Activated CD8-positive, alpha-beta memory T cell treated with anti-CD3 and anti-CD28 coated beads, Interleukin-2, amount 50 U/mL, for 1 hour (primary cell): ENCODE data around the gene SLC47A2.
A peak's percentile ranks its signal among the peaks of the same experiment; 100 is the strongest.

Experiments
- DNase-seq: peaks from one replicate; pipeline ENCODE4 v3.0.0-alpha.2; 2020; ENCODE audit errors: extremely low read depth

SLC47A2 gene

DNA sequence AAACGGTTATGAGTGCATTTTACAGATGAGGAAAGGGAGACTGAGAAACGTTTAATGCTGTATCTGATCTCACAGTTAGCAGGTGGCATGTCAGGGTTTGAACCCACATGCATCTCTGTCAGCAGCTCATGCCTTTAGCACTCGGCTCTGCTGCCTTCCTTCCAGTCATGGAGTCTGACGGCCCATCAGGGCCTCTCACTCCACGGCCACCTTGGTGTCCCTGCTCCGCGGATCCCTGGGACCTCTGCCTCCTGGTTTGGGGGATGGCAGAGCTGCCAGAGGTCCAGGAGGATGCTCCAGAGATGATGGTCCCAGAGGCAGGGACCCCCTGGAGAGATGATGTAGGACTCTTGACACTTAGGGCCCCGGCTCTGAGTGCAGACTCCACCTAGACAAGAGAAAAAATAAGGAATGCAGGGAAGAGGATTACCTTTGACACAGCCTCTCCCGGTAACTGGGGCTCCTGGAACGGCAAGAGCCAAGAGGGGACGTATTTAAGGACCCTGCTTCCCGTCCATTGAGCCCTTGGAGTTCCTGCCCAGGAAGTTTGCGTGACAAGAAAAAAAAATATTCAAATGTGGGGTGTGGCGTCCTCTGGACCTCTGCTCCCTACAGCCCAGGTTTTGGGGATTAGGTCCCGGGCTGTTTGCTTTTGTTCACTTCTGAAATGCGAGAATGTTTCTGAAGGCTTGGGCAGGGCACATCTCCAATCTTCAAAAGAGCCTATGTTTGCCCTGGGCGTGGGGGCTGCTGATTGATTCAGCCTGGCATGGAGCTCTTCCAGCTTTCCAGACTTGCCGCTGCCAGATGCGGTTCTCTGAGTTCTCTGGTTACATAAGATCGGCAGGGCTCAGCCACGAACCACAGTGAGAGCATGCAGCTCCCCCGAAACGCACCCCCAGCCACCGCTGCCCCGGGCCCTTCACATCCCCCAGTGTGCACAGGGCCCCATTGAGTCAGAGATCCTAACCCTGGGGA, 31.7 kb upstream of the SLC47A2 start, which contains the start of gene ALDH3A1:
ALDH3A1 (minus strand) TSS at position 470 of the 978 bp plus-strand sequence. CDS start 3,169 bp downstream, outside the sequence.
- no peak for DNase-seq

DNA sequence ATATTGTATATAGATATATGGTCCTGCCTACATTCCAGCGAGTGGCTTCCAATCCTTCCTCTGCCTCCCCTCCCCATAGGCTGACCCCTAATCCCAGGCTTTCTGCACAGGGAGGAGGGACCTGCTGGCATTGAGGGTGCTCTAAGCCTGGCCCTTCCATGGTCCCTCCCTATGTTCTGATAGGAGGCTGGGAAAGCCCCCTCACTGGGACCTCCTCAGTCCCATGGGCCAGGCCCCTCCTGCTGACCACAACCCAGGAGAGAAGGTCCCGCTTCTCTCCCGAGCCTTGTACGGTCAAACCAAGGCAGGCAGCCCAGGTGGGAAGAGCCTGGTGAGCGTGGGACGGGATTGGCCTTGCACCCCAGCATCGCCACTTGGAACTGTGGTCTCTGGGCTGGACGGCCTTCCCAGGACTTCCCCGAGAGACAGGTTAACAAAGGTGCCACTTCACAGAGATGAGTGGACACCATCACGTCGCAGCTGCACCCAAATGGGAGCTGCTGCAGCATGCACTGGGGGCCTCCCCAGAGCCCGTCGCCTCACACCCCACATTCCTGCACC, 30.9 kb upstream of the SLC47A2 start:
- no peak for DNase-seq

DNA sequence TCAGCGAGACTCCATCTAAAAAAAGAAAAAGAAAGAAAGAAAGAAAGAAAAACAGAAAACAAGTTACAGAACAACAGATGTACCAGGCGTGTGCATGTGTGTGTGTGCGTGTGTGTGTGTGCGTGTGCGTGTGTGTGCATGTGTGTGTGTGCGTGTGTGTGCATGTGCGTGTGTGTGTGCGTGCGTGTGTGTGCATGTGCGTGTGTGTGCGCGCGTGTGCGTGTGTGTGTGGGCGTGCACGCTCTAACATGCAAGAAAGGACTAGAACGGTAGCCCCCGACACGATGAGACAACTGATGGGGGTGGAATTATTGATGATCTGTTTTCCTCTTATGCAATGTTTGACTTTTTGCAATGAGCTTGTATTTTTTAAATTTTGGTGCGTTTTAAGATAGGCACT, 30.1 kb upstream of the SLC47A2 start:
- no peak for DNase-seq

DNA sequence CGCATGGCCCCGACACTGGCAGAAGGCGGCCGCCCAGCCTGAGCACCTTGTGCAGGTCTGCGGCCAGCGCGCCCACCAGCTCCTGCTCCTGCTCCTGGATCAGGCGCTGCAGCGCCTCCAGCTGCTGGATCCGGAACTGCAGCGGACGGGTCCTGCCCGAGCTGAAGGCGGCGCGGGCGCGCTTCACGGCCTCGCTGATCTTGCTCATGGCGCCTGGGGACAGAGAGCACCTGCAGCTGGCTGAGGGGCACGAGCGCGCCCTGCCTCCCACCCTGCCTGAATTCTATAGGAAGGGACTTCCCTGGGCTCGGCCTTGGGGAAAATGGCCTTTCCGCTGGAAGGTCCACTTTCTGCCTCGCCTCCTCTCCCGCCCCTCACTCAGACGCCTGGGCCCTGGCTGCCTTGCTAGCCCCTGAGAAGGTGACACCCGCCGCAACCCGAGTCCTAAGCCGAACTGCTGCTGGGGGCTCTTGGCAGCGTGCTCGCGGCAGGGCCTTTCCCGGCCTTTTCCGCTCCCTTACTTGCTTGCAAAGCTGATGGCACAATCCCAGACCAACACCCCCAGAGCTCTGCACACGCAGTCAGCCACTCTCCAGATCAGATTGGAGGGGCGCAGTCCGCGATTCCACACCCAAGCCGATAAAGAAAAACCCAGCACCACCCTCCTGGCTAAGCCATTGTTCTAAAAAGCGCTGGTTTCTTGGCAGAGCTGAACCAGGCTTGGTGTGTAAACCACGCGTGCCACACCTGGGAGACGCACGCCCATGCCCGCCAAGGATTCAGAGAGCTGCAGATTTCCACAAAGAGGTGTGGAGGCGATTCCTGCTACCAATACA, 28.8 kb upstream of the SLC47A2 start:
- peak; percentile 25 for DNase-seq

DNA sequence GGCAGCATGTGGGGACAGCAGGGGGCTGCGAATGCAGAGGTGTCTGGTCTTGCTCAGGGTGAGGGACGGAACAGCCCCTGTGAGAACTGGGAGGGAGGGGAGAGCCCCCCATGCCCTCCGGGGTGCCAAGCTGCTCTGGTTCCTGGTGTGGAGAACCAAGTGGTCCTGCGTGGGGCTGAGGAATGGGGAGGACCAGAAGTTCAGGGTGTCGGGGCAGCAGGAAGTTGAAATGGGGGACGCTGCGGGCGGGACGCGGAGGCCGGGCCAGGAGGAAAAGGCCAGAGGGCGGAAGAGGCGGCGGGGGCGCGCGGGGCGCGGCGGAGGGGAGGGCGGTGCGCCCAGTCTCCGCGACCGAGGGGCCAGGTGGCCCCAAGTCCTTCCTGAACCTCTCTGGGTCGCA, 28.1 kb upstream of the SLC47A2 start:
- DNase-seq, result no peak

DNA sequence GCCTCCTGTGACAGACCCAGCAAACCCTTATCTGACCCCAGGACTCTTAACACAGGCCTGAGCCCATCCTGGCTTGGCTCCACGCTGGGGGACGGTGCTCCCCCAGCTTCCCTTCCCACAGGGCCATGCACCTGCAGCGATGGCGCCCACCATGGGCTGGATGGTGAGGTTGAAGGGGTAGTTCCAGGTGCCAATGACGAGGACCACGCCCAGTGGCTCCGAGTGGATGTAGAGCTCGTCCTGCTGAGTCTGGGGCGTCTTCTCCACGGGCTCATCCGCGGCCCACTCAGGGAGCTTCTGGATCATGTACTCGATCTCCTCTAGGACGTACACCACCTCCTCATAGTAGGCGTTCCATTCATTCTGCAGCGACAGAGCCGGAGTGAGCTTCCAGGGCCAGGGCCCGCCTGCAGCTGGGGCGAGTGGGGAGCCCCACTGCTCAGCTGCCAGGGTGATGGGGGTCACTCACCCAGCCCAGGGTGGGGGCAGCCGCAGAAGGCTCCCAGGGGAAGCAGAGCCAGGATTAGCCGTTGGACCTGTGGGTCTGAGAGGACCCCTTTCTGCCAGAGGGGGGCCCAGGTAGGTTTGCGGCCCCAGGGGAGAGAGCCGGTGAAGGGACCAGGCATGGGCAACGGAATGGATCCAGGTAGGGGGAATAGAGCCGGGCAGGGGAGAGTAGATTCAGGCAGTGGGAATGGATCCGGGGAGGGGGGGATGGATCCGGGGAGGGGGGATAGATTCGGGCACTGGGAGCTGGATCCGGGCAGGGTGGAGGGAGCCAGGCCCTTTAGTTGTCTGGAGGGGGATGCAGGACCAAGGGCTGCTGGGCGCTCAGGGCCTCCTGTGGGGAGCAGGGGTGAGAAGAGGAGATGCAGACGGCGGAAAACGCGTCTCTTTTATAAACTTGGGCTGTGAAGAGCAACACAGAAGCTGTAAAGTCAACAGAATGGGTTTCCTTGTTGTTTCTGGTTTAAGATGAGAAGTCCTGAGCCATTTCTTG, 27.0 kb upstream of the SLC47A2 start:
- no peak for DNase-seq

DNA sequence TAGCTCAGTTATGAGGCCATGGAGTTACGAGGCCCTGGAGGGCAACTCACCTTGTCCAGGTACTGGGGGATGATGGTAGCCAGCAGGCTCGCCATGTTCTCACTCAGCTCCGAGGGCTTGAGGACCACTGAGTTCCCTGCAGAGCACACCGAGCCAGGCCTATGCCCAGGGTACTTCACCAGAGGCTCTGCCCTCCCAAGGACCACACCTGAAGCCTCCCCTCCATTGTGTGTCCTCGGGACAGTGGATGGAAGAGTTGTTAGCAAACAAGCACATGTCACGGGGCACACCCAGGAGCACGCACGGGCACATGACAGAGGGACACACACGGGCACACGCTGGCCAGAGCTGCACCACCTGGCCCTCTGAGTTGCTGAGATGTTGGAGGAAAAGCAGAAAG, 26.1 kb upstream of the SLC47A2 start:
- DNase-seq, result no peak

DNA sequence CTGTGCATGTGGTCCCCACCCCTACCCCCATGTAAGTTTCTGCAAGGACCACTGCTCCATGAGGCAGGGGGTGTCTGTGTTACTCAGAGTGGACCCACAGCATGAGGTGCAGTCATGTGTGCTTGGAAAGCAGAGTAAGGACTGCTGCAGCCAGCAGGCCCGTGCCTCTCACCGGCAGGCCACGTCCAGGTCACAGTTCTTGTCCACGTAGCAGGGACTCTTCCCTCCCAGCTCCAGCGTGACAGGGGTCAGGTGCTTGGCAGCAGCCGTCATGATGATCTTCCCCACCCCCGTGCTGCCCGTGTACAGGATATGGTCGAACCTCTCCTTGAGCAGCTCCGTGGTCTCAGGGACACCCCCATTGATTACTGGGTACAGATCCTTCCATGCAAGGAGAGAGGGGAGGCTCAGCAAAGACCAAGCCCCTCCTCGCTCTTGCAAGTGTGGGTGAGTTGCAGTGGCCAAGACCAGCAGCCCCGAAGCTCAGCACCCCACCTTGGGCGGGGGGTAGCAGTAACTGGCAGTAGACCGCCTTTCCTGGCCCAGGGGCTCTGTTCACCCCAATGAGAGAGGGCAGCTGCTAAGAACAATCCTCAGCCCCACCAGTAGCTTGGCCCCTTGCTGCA, 25.6 kb upstream of the SLC47A2 start:
- DNase-seq, result no peak

DNA sequence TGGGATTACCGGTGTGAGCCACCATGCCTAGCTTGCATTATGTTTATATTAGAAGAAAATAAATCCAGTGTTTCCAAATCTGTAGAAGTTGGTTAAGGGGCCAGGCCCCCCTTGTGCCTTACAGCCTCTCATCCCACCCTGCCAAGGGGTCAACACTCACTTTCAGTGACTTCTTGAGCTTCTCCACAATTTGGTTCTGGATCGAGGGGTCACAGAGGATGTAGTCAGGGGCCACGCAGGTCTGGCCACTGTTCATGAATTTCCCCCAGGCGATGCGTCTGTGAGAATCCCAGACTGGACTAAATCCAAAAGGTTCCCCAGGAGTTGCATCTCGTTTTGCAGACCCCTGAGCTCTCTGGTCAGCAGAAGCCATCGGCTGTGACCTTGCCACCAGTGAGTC, 24.5 kb upstream of the SLC47A2 start:
- no peak for DNase-seq

DNA sequence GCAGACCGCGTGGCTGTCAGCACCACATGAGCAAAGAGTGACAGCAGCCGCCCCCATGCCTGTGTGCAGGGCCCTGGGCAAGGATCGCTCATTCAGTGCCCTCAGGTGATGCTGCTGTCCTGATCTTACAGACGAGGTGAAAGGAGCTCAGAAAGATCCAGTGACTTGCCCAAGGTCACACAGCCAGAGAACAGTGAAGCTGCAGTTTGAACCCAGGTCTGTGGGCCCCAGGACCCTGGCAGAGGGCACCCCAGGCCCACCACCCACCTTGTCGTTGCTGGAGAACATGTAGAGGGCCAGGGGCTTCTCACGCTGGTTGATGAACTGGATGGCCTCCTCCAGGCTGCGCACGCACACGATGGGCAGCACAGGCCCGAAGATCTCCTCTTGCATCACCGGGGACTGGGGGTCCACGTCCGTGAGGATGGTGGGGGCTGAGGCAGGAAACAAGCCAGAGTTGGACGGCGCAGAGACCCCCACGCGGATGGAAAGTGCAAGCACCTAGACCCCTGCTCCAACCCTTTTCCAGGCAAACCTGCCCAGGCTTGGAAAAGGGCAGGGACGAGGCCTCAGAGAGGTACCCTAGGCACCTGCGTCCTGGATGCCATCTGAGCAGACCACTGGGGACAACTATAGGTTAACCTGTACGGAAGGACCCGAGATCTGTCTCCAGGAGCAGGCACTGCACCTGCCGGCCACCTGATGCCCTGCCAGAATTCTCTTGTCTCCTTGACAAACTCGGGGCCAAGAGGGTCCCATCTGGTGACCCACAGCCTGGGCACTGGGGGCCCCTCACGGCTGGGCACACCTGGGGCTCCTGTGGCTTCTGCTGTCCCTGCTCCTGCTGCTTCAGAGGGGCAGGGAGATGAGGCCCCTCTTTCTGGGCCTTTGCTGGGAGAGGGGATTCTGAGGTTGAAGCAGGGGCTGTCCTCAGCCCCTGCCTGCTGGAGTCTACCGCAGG, 23.1 kb upstream of the SLC47A2 start:
- no peak for DNase-seq

DNA sequence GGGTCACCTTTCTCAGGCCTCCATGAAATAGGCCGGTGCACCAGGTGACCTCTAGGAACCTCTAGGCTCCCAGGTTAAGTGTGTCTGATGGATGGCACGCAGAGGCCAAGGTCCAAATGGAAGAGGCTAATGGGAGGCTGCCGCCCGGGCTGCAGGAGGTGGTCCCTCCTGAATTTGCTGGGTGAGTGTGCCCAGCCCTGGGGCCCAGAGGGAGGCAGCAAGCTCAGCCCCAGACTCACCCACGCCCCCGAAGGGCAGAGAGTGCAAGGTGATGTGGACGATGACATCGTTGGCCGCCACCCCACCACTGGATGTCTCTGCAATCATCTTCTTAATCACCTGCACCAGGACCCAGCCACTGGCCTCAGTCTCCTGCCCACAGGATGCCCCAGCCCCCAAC, 22.4 kb upstream of the SLC47A2 start:
- no peak for DNase-seq

DNA sequence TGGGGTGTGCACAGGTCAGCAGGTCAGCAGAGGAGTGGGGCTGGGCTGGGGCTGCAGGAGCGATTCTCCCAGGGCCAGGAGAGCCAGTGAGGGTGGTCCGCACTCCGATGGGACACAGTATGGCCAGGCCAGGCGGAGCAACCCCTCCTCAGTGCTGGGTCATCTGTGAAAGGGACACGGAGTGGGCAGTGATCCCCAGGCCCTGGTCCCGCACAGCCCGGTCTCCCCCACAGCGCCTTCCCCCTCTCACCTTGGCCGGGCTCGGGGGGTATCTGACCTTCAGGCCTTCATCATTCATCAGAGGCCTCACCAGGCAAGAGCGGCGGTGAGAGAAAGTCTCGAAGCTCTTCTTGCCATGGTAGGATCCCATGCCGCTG, 21.7 kb upstream of the SLC47A2 start:
- DNase-seq, result no peak

DNA sequence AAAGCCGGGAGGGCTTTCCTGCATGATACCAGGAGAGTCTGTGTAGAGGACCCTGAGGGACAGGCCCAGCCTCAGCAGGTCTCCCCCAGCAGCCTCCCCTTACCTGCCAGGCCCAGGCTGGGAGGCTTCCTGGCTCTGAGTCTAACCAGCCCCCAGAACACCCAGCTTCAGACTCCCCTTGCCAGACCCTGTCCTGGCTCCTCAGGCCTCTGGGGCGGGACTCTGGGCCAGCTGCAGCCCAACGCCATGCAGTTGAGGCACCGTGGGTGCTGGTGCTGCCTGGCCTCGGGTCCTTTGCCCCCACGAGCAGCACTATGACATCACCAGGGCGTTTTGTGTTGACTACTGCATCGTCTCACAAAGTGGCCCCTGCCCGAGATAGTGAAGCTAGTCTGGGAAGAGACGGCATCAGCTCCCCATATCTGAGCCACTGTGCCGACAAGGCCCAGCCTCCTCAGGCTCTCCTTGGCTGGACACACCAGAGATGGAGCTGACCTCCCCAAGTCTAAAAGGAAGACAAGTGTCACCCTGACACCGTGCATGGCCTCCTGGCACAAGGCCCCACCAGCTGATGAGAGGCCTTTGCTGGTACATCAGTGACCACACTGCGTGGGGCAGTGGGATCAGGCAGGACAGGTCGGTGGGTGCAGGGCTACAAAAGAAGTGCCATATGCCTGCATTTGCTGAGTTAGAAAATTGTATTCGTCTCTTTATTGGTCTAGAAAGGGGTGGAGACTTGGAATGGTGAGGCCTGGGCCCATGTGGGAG, 21.1 kb upstream of the SLC47A2 start:
- no peak for DNase-seq

DNA sequence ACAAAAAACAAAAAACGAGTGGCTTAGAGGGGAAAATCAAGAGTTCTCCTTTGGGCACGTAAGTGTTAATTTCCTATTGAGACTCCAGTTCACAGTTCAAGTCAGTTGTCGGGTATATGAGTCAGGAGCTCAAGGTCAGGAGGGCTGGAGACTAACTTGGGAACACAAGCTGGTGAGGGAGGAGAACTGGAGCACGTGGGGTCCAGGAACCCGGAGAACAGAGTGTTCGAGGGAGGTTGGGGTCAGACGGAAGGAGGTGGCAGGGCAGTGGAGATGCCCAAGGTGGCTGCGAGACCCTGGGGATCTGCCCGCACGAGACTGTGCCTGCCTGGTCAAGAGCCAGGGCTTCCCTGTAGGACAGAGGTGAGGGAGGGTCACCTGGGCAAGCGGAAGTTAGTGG, 19.7 kb upstream of the SLC47A2 start:
- DNase-seq, result no peak

DNA sequence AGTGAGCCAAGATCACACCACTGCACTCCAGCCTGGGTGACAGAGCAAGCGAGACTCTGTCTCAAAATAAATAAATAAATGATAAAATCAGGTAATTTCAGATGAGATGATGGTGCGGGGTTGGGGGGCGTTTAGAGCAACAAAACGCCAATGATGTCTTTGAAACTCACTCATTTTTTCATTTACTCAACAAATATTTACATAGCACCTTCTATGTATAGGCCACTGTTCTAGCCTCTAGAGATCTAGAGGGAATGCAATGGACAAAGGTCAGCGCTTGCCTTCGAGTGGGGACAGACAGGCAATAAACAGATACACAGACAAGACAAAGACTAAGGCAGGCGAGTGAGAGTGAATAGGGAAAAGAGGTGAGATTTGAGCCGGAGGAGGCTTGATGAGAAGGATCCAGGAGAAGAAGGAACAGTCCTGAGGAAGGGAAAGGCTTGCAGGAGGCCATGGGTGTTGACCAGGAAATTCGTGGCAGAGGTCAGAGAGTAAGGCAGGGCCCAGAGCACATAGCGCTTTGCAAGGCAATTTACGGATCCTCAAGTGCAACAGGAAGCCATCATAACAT, 17.7 kb upstream of the SLC47A2 start:
- DNase-seq, result no peak

DNA sequence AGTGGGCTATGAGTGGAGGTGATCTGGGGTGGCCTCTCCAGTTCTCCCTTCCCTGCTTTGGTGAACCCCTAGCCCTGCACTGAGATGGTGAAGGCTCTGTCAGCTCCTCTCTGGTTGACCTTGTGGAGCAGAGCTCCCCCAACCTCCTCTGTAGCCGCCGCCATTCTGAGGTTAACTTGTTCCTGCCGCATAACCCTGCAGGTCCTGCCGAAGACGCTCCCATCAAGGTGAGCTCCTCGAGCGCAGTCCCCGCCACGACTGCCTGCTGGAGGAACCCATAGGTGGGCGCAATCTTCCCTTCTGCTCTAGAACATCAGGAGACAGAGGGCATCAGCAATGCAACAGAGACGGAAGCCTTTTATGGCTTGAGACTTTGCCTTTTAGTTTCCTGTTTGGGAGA, 15.2 kb upstream of the SLC47A2 start:
- DNase-seq, result no peak

DNA sequence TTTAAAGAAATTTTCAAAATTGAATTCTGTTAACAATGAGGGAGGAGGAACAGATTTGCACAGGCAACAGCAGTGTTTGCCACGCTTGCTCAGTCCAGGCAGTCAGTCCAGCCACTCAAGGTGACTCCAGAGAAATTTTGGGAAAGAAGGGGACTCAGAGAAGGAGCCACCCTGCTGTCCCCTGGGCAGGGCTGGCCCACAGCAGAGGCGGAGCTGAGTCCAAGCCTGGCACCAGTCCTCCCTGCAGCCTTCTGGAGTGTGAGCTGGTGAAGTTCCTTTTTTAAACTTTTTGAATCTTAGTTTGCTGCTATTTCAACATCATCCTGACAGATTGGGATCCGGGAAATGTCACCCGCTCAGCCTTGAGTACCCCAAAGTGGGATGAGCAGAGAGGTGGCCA, 14.5 kb upstream of the SLC47A2 start:
- DNase-seq, result no peak

DNA sequence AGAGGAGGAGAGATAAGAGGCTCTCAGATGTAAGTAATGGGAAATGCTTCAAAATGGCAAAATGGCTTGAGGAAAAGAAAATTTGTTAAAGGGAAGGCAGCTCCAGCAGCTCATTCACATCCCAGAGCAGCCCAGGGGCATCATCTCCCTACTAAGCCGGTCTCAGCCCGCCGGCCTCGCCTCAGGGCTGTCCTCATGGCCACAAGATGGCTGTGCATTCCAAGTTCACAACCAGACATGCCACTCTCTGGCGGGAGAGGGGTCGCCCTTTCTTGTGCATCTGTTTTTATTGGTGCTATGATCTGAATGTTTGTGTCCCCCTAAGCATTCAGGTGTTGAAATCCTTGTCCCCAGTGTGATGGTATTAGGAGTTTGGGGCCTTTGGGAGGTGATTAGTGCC, 13.5 kb upstream of the SLC47A2 start:
- DNase-seq, result no peak
